Stimulated activated CD4-positive, alpha-beta T cell treated with anti-CD3 and anti-CD28 coated beads, Interleukin-2, amount 100 ng/mL, for 4 hours (primary cell): ENCODE results near the gene NOTCH1.

Experiments
- DNase-seq: peaks from one replicate; pipeline ENCODE4 v3.0.0-alpha.2; 2020; ENCODE audit warnings: low read depth

NOTCH1 gene

GRCh38 chr9:136484153-136485048, 61.4 kb downstream of the NOTCH1 start:
- DNase-seq = no peak

- DNase-seq = peak; percentile 87
These were observed 62.2 kb downstream of the NOTCH1 start for GRCh38 chr9:136483589-136484152.

DNA sequence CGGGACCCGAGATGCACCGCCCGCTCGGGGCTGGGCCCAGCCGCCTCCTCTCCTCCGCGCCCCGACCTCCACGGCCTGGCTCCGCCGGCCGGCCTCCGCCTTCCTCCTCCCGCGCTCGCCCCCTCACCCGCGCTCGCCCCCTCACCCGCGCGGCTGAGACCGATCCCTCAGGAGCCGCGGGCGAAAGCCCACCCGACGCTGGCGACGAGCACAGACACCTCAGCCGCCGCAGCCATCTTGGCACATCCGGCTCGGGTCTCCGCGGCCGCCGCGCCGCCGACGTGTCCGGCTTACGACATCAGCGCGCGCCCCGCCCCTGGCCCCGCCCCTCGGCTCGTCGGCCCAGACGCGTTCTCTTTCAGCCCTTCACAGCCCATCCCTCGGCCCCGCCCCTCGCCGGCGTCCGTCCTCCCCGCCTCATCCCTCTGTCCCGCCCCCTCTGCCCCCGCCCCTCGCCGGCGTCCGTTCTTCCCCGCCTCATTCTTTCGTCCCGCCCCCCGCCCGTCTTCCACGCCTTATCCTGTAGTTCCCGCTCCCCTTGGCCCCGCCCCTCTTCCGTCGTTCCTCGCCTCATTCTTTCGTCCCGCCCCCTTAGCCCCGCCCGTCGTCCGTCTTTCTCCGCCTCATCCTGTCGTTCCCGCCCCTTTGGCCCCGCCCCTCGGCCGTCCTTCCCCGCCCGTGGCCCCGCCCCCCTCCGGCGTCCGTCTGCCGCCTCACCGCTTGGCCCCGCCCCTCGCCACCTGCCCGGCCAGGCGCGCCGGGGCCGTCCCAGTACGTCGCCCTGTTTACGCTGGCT, 62.9 kb downstream of the NOTCH1 start, which contains the start of gene SEC16A:
TSS of gene SEC16A (minus strand) at position 248 of the 796 bp plus-strand sequence. CDS start 5,425 bp downstream, outside the sequence.
- peak; percentile 99 for DNase-seq

GRCh38 chr9:136482046-136482792, 63.6 kb downstream of the NOTCH1 start:
- no peak for DNase-seq

- DNase-seq = no peak
These were observed 64.3 kb downstream of the NOTCH1 start for GRCh38 chr9:136481558-136481957.

DNA sequence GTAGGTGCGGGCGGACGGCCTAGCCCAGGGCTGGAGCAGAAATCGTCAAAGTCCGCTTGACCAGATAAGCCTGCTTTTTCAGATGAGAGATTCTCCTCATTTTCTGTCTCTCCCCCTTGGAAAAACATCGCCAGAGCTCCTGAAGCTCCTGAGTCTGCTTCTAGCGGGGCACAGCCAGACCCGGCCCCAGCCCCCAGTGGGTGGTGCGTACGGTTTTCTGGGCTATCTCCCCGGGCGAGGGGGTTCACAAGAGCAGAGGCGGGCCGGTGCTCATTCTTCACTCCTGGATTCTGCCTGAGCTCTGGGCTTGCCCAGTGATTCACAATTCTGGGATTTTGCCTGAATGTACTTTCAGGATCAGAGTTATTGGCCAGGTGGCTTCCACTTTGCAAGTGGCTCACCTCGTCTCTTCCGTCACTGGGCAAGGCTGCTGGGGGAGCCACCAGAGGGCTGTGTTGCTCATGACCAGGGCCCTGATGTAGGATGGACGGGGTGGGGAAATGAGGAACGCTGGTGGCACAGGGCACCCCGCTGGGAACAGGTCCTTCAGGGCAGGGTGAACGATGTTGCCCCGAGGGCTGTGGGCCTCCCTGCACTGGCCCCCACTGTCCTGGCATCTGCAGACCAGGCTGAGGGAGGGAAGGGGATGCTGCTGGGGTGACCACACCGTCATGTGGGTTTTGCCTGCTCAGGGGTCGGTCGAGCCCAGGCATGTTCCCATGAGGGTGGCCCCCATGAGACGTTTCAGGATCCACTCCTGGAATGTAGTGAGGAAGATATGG, 69.3 kb downstream of the NOTCH1 start:
- no peak for DNase-seq

- DNase-seq = no peak
These were observed 70.6 kb downstream of the NOTCH1 start for GRCh38 chr9:136474974-136475865.

DNA sequence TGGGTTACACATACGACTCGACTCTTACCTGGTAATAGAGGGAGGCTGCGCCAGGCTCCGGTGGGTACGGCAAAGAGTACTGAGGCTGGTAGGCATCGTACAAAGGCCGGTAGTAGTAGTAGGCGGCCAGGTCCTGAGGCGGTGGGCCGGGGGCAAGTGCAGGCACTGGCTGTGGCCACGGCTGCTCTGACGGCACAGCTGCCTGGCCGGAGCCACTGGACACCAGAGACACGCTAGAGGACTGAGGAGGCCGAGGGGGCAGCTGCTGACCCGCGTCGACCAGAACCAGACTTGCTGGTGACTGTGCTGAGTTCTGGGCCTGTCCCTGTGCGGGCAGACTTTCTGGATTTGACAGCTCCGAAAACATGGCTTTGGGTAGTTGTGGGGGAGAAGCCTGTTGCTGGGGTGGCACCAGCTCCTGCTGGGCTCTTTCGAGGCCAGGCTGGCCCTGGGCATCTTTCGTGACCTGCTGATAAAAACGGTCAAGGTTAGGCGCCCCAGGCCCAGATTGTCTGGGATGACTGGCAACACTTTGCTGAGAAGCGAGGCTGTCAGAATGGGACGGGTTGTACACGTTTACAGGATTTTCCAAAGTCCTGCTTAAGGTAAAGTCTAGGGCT, 71.7 kb downstream of the NOTCH1 start:
- no peak for DNase-seq

- DNase-seq = no peak
These were observed 72.5 kb downstream of the NOTCH1 start for GRCh38 chr9:136473354-136473721.

GRCh38 chr9:136472640-136473353, 73.1 kb downstream of the NOTCH1 start:
- no peak for DNase-seq

- DNase-seq = no peak
These were observed 73.9 kb downstream of the NOTCH1 start for GRCh38 chr9:136471802-136472487.

- no peak for DNase-seq
These were observed 74.9 kb downstream of the NOTCH1 start for GRCh38 chr9:136470792-136471469.

DNA sequence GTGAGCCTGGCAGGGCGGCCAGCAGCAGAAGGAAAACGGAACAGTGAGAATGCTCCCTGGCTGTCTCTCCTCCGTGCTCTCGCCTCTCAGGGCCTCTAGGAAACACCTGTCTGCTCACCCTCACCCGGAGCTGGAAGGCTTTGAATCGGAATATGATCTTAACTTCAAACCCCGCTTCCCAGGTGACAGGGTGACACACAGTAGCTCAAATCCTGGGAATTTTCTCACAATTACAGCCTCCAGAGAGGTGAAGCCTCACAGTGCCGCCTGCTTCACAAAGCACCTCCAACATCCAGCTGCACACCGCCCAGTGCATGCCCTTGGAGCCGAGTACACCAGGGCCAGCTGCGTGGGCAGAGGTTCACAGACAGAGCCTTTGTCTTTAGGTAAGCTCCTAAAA, 75.5 kb downstream of the NOTCH1 start:
- no peak for DNase-seq

- DNase-seq = no peak
These were observed 78.1 kb downstream of the NOTCH1 start for GRCh38 chr9:136467766-136468165.

DNA sequence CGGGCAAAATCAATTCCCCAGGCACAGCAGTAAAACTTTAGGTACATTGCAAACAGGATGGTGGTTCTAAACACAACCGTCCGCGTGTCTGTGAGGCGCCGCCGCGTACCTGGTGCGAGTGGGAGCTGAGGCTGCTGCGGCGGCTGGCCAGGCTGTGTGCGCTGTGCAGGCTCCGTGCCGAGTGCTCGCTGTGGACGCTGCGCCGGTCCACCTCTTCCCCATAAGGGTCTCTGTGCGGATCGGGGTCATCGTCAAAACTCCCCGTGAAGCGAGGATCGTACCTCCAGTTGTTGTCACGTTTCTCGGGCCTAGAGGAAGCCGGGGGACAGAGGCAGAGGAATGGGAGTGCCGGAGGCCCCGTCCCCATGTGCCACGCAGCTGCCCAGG, 79.7 kb downstream of the NOTCH1 start:
- DNase-seq = no peak

- no peak for DNase-seq
These were observed 80.2 kb downstream of the NOTCH1 start for GRCh38 chr9:136465500-136466154.

DNA sequence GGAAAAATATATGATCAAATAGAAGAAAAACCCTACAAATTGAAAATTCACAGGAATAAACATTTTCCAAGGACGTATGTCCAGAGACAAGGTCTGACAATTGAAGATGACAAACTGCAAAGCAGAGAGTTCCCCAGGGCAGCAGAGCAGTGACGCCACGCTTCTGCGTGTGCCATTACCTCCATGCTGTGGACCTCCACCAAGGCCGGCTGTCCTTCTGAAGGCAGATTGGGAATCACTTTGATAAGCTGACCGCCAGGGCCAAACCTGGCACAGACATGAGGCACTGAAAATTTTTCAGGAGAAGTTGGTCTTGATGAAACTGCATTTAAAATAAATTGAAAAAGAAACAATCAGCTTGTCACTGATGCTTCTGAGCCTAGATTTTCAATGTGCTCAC, 81.6 kb downstream of the NOTCH1 start:
- no peak for DNase-seq
